GM19023 (cell line): ENCODE results near the gene ADGRL4.

Experiments
- ATAC-seq: cut with Tn5 transposase; IDR thresholded peaks from one replicate; pipeline ENCODE4 v1.9.1; 2021; ENCODE audit warnings: mild to moderate bottlenecking, moderate library complexity; ENCODE audit not compliant: unreplicated experiment

Gene ADGRL4

DNA sequence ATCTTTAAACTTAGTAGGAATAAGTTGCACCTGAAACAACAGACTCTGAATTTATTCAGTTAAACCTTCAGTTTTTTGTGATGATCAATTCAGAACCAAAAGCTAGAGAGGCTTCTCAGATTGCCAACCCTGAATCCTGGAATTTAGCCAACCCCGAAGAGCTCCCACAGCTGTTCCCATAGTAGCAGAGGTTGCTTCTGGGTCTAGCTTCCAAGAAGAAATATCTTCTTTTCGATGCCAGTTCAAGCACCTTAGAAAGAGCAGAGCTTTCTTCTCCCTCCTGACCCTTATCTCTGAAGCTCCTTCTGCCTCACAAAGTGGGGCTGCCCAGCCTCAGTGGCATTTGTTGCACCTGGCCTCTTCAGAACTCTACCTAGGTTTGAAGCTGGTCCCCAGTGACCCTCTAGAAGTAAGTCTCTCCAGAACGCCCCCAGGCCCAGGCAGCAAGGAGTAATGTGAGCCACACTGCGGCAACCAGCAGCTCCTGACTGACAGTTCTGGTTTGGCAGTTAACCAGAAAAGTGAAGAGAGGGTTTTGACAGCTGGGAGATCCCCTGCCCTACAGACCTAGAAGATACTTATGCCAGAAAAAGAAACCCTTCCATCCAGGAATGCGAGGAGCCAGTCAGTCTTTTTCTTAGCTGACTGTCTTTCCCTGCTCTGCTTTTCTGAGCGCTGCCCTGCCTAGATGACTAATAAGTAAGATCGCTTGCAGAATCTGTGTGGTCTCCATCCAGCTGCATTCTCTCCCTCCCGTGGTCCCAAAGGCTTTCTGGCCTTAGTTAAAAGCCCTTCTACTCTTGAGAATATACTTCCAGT is 165.9 kb downstream of the ADGRL4 start:
- ATAC-seq: peak; percentile 43
